Cardiac muscle cell (in vitro differentiated cells and primary cell): ENCODE data around the gene SHISA2. TPM values are rescaled to one million over a fixed set of nuclear protein-coding genes. Genes with fewer than 3 reads are reported as not detected.
A peak's percentile ranks its signal among the peaks of the same experiment; 100 is the strongest.

Experiments used
- DNase-seq, 2 donors: peaks; one replicate each; pipeline versions ENCODE4 v3.0.0 to v3.0.0-alpha.2; 2010 to 2017; ENCODE audit warnings: low read depth in 1 of 2, low spot score in 1 of 2
- H3K27ac ChIP-seq: fragments of 200-600 bp; sonication (generic); 2 replicates; pipeline ENCODE4 v1.5.1; 2016
- H3K27me3 ChIP-seq: fragments of 200-600 bp; sonication (generic); 2 replicates; pipeline ENCODE4 v1.6.0; 2016; ENCODE audit warnings: control low read depth
- H3K36me3 ChIP-seq: fragments of 200-600 bp; sonication (generic); 2 replicates; pipeline ENCODE4 v1.5.1; 2016; ENCODE audit warnings: control low read depth
- H3K4me1 ChIP-seq: fragments of 200-600 bp; sonication (generic); 2 replicates; pipeline ENCODE4 v1.8.1; 2017; ENCODE audit warnings: low read depth, mild to moderate bottlenecking, mixed run types
- H3K4me3 ChIP-seq: fragments of 200-600 bp; sonication (generic); 2 replicates; pipeline ENCODE4 v1.5.1; 2016; ENCODE audit warnings: mild to moderate bottlenecking
- H3K9me3 ChIP-seq: fragments of 200-600 bp; sonication (generic); 2 replicates; pipeline ENCODE4 v1.5.1; 2017; ENCODE audit warnings: low read depth, mild to moderate bottlenecking, control low read depth
- CTCF ChIP-seq: IDR thresholded peaks from 2 replicates; pipeline ENCODE4 v1.5.1; 2012; ENCODE audit warnings: low read depth, mild to moderate bottlenecking, low read length
- polyA plus RNA-seq: library from polyadenylated mRNA; unstranded; fragments of >200 nt; fragmentation: Nextera tagmentation; extraction: Ambion mirVana; gene quantifications from 2 replicates; pipeline ENCODE4 v1.2.1, GENCODE V29; 2016
- total RNA-seq: library from RNA; depleted of rRNA; stranded (reverse); fragments of >200 nt; gene quantifications from 2 replicates; pipeline ENCODE4 v1.2.3, GENCODE V29; 2016

Gene SHISA2
- total and polyA plus RNA-seq, 2 experiments from 2014 or later: 11.8 to 26.1 TPM

- no peaks in the 10 kb centered on the region for H3K9me3 ChIP-seq
- H3K4me1 ChIP-seq: peaks cover 52% of the 10 kb centered on the region
- no peak overlapping the region for H3K4me3 ChIP-seq
- TF ChIP-seq CTCF: no peak
- H3K36me3 ChIP-seq: no peaks in the 10 kb centered on the region
- H3K27me3 ChIP-seq: no peaks in the 10 kb centered on the region
- H3K27ac ChIP-seq: peak overlapping the region; percentile 94
- DNase-seq: no peak
Observed at GRCh38 chr13:26026211-26026610, 25.6 kb downstream of the SHISA2 start.

GRCh38 chr13:26025771-26026170, 26.0 kb downstream of the SHISA2 start:
- H3K9me3 ChIP-seq: no peaks in the 10 kb centered on the region
- DNase-seq: peak in 1 of 2 donors; percentile 23
- no peaks in the 10 kb centered on the region for H3K27me3 ChIP-seq
- H3K4me1 ChIP-seq: peaks cover 54% of the 10 kb centered on the region
- TF ChIP-seq CTCF: no peak
- peak overlapping the region; percentile 94 for H3K27ac ChIP-seq
- H3K4me3 ChIP-seq: no peak overlapping the region
- H3K36me3 ChIP-seq: no peaks in the 10 kb centered on the region

- H3K36me3 ChIP-seq: no peaks in the 10 kb centered on the region
- peaks cover 55% of the 10 kb centered on the region for H3K4me1 ChIP-seq
- H3K27ac ChIP-seq: peak overlapping the region; percentile 94
- no peaks in the 10 kb centered on the region for H3K9me3 ChIP-seq
- TF ChIP-seq CTCF: no peak
- peak in 1 of 2 donors; percentile 30 for DNase-seq
- no peaks in the 10 kb centered on the region for H3K27me3 ChIP-seq
- no peak overlapping the region for H3K4me3 ChIP-seq
Observed at GRCh38 chr13:26025196-26025595, 26.6 kb downstream of the SHISA2 start.

- no peak overlapping the region for H3K4me3 ChIP-seq
- H3K27ac ChIP-seq: peak overlapping the region; percentile 94
- H3K27me3 ChIP-seq: no peaks in the 10 kb centered on the region
- TF ChIP-seq CTCF: no peak
- H3K9me3 ChIP-seq: no peaks in the 10 kb centered on the region
- peak; percentile 43 to 69 for DNase-seq
- H3K36me3 ChIP-seq: no peaks in the 10 kb centered on the region
- H3K4me1 ChIP-seq: peaks cover 58% of the 10 kb centered on the region
Observed at GRCh38 chr13:26024558-26024957, 27.3 kb downstream of the SHISA2 start.

- TF ChIP-seq CTCF: no peak
- peaks cover 62% of the 10 kb centered on the region for H3K4me1 ChIP-seq
- no peaks in the 10 kb centered on the region for H3K27me3 ChIP-seq
- DNase-seq: peak; percentile 67 to 88
- no peaks in the 10 kb centered on the region for H3K36me3 ChIP-seq
- no peak overlapping the region for H3K4me3 ChIP-seq
- peak overlapping the region; percentile 94 for H3K27ac ChIP-seq
- H3K9me3 ChIP-seq: no peaks in the 10 kb centered on the region
Observed at GRCh38 chr13:26022538-26023292, 29.1 kb downstream of the SHISA2 start.
